ENCODE data around the gene MOV10. TPM values are rescaled to one million over a fixed set of nuclear protein-coding genes. Genes with fewer than 3 reads are reported as not detected.
"Not testable (repeated sequence)": the region's sequence is repeated elsewhere in the genome, so short reads cannot be mapped to it uniquely, and the experiment has no call there.

The MOV10 gene
- total RNA-seq, 1 donor from 2014 or later, result 35.7 TPM

DNA sequence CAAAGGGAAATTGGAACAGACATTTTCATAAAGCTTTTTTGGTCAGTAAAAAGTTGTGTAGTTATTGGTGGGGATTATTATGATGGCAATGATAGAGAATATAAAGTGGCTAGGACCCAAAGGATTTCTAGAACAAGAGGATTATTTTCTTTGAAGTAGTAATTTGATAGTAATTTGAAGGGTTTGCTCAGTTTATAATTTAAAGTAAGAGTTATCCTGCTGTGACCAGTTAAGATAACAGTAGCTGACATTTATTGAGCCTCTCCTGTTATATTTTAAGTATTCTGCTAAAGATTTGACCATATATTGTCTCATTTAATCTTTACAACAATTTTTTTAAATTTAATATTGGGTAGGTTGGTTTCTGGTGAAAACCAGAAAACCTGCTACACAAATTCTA is 40.1 kb upstream of the MOV10 start:
- H3K4me3 ChIP-seq (ENCODE audit: low read depth, low read length), result no peak overlapping the region
- TF ChIP-seq, protein P1, sequence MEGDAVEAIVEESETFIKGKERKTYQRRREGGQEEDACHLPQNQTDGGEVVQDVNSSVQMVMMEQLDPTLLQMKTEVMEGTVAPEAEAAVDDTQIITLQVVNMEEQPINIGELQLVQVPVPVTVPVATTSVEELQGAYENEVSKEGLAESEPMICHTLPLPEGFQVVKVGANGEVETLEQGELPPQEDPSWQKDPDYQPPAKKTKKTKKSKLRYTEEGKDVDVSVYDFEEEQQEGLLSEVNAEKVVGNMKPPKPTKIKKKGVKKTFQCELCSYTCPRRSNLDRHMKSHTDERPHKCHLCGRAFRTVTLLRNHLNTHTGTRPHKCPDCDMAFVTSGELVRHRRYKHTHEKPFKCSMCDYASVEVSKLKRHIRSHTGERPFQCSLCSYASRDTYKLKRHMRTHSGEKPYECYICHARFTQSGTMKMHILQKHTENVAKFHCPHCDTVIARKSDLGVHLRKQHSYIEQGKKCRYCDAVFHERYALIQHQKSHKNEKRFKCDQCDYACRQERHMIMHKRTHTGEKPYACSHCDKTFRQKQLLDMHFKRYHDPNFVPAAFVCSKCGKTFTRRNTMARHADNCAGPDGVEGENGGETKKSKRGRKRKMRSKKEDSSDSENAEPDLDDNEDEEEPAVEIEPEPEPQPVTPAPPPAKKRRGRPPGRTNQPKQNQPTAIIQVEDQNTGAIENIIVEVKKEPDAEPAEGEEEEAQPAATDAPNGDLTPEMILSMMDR (conservative IDR thresholded peaks at IDR 0.05; ENCODE audit: low read depth, low read length), result no peak
- no peak for DNase-seq (ENCODE audit: low read depth)

DNA sequence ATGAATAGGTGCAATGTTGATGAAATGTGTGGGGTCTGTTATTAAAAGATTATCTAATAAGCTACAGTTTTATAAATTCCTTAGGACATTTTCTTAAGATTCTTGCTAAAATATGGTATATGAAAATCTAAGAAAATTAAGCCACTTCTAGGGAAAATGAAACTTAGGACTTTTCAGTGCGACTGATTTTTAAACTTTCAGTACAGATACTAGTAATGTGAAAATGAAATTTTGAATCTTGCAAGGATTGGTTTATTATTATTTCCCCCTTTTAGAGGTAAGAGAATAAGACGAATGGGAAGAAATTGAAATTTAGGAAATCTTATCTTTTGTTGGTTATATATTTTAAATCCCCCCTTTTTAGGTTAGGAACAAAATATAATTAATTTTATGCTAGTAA is 38.4 kb upstream of the MOV10 start:
- TF ChIP-seq, protein P1 (conservative IDR thresholded peaks at IDR 0.05; ENCODE audit: low read depth, low read length), result no peak
- no peak for DNase-seq (ENCODE audit: low read depth)
- no peak overlapping the region for H3K4me3 ChIP-seq (ENCODE audit: low read depth, low read length)

DNA sequence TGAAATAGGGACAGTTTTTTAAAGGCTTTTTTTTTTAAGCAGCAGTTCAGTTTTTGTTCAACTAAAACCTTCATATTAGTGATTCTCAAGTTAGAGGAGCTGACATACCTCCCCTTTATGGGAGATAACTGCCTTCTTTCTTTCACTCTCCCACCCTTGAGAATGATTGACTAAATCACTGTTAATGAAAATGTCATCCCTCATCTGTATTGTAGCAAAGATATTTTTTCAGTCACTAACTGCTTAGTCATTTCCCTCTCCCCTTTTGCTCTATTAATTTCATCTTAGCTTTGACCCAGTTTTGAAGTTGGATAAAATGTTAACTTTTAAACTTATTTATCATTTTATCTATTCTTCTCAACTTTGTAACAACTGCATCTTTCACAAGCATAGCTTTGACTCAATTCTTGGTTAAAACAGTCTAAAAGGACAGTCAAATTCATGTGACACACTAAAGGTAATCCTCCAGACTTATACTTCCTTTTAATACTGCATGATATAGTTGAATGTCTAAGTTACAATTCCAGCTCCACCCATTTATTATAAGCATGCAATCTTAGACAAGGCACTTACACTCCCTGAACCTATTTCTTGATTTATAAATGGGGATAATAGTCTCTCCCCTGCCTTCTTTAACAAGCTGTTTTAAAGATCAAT is 37.7 kb upstream of the MOV10 start:
- H3K4me3 ChIP-seq (ENCODE audit: low read depth, low read length), result no peak overlapping the region
- DNase-seq (ENCODE audit: low read depth), result no peak
- TF ChIP-seq, protein P1 (conservative IDR thresholded peaks at IDR 0.05; ENCODE audit: low read depth, low read length), result no peak

DNA sequence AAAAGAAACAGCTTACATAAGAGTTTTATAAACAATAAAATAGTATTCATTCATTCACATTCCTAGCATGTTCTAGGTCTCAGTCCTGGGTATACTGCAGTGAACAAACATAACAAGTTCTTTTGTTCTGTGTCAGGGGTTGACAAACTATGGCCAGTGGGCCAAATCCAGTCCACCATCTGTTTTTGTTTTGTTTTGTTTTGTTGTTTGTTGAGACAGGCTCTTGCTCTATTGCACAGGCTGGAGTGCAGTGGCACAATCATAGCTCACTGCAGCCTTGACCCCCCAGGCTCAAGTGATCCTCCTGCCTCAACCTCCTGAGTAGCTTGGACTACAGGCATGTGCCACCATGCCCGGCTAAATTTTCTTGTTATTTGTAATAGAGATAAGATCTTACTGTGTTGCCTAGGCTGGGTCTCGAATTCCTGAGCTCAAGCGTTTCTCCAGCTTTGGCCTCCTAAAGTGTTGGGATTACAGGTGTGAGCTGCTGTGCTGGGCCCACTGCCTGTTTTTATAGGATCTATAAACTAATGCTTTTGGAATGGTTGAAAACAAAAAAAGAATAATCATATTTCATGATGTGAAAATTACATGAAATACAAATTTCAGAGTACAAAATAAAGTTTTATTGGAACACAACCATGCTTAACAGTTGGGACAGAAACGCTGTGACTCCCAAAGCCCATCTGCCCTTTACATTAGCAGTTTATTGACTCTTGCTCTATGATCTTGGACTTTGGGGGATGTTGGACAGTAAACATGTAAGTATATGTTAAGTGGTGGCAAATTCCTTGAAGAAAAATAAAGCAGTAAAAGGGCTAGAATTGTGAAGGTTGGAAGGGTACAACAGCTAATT is 37.0 kb upstream of the MOV10 start:
- H3K4me3 ChIP-seq (ENCODE audit: low read depth, low read length), result no peak overlapping the region
- TF ChIP-seq, protein P1 (conservative IDR thresholded peaks at IDR 0.05; ENCODE audit: low read depth, low read length), result no peak
- DNase-seq (ENCODE audit: low read depth), result peak; percentile 44

DNA sequence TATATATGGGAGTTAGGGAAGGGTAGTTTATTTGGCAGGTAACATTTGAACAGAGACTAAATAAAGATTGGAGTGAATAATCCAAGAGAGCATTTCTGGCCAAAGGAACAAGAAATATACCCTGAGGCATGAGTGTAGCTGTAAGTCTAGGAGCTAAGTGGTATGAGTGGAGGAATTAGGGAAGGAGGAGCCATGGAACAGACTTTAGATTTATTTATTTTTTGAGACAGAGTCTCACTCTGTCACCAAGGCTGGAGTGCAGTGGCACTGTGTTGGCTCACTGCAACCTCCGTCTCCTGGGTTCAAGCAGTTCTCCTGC is 36.4 kb upstream of the MOV10 start:
- H3K4me3 ChIP-seq (ENCODE audit: low read depth, low read length), result no peak overlapping the region
- DNase-seq (ENCODE audit: low read depth), result no peak
- TF ChIP-seq, protein P1 (conservative IDR thresholded peaks at IDR 0.05; ENCODE audit: low read depth, low read length), result no peak

DNA sequence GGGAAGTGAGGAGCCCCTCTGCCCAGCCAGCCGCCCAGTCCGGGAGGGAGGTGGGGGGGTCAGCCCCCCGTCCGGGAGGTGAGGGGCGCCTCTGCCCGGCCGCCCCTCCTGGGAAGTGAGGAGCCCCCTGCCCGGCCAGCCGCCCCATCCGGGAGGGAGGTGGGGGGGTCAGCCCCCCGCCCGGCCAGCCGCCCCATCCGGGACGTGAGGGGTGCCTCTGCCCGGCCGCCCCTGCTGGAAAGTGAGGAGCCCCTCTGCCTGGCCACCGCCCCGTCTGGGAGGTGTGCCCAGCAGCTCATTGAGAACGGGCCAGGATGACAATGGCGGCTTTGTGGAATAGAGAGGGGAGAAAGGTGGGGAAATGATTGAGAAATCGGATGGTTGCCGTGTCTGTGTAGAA is 34.0 kb upstream of the MOV10 start:
- not testable (repeated sequence) for H3K4me3 ChIP-seq (ENCODE audit: low read depth, low read length); DNase-seq (ENCODE audit: low read depth)

DNA sequence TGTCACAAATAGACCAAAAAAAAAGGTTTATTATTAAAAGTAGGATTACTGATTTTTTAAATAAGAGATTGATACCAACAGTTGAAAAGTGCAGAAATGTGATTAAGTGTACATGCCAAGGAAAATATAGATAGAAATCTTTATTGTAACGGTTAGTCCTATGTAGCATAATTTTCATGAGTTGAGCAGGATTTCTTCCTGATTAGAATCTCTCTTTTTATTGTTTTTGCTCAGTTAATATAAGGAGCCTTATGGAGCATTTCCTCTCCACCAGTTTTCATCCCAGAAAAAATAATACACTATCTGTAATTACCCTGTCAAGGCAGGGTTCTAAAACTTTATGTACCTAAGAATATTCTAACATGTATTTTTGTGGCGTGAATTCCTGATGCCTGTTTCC is 31.4 kb upstream of the MOV10 start:
- no peak for DNase-seq (ENCODE audit: low read depth)
- TF ChIP-seq, protein P1 (conservative IDR thresholded peaks at IDR 0.05; ENCODE audit: low read depth, low read length), result no peak
- no peak overlapping the region for H3K4me3 ChIP-seq (ENCODE audit: low read depth, low read length)

Measured in epithelial cell of proximal tubule (primary cell).